Activated CD8-positive, alpha-beta memory T cell treated with anti-CD3 and anti-CD28 coated beads for 24 hours (primary cell): ENCODE data around the gene KIFC3.
"Not testable (repeated sequence)": the region's sequence is repeated elsewhere in the genome, so short reads cannot be mapped to it uniquely, and the experiment has no call there.

Source experiments
- DNase-seq: peaks from one replicate; pipeline ENCODE4 v3.0.0-alpha.2; 2020

The KIFC3 gene

DNA sequence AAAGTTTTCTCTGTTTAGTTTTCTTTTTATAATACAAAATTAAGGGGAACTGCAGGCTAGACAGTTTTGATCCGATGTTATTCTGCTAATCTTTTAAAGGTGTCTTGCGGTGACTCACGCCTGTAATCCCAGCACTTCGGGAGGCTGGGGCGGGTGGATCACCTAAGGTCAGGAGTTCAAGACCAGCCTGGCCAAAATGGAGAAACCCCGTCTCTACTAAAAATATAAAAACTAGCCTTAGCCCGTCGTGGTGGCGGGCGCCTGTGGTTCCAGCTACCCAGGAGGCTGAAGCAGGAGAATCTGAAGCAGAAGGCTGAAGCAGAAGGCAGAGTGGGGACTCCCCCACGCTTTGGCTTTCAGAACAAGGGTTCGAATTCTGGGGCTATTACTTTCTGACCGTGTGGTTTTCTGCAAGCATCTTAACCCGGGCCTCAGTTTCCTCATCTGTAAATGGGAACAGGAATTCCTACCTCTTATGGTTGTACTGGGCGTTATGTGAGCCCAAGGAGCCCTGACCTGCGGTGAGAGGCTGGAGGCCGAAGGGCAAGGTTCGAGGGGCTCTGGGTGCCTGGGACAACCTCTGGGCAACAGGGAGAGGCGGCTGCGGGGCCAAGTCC is 67.9 kb downstream of the KIFC3 start:
- DNase-seq, result no peak

DNA sequence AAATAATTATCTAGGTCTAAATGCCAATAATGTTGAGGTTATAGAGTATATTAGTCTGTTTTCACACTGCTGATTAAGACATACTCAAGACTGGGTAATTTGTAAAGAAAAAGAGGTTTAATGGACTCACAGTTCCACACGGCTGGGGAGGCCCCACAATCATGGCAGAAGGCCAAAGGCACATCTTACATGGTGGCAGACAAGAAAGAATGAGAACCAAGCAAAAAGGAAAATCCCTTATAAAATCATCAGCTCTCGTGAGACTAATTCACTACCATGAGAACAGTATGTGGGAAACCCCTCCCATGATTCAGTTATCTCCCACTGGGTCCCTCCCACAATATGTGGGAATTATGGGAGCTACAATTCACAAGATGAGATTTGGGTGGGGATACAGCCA is 69.6 kb downstream of the KIFC3 start:
- no peak for DNase-seq

DNA sequence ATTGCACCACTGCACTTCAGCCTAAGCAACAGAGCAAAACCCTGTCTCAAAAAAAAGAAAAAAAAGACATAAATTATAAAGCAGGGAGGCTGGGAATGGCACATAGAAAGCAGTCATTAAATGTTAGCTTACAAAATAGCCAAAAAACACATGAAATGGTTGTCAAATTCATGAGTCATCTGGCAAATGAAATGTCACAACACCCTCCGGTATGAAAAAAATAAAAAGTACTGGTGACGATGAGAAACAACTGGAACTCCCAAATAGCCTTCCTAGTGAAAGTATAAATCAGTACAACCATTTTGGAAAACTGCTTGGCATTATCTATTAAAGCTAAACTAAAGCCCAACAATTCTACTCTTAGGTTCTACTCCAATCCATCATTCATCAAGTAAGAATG is 70.3 kb downstream of the KIFC3 start:
- DNase-seq, result no peak

DNA sequence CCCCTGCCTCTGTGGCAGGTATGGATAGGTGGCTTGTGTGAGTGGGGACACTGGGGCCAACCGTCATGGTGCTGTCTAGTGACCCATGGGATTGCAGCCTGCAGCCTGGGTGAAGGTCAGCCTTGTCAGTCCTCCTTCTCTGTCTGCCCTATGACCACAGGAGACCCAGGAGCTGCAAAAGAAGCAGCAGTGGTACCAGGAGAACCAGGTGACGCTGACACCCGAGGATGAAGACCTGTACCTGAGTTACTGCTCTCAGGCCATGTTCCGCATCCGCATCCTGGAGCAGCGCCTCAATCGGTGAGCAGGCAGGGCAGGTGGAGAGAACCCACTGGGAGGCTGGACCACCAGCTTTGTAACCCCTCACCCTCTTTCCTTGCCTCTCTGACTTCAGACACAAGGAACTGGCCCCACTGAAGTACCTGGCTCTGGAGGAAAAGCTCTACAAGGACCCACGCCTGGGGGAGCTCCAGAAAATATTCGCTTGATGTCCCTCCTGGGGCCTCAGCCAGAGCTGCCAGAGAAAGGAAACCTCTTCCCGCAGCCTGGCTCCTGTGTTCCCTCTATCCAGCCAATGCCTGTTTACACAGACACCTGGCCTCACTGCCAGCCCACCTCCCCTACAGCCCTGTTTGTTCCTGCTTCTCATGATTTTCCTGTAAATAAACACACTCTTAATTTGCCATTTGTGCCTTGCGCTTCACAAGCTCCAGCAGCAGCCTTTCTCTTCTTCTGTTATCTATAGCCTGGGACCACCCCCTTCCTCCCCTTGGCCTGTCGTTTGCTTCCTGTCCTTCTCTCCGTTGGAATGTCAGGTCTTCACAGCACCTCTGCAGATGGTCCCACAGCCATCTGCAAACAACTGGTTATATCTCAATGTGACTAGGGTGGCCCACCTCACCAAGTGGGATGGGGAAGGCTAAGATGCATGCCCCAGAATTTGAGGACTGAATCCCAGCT is 71.2 kb downstream of the KIFC3 start:
- DNase-seq, result no peak

DNA sequence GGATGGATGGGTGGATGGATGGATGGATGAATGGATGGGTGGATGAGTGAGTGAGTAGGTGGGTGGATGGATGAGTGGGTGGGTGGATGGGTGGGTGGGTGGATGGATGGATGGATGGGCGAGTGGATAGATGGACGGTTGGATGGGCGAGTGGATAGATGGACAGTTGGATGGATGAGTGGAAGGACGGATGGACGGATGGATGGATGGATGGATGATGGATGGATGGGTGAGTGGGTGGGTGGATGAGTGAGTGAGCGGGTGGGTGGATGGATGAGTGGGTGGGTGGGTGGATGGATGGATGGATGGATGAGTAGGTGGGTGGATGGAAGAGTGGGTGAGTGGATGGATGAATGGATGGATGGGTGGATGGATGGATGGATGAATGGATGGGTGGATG is 72.4 kb downstream of the KIFC3 start:
- DNase-seq, result not testable (repeated sequence)

DNA sequence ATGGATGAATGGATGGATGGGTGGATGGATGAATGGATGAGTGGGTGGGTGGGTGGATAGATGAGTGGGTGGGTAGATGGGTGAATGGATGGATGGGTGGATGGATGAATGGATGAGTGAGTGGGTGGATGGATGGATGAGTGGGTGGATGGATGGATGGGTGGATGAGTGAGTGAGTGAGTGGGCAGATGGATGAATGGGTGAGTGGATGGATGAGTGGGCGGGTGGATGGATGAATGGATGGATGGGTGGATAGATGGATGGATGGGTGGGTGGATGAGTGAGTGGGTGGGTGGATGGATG is 73.2 kb downstream of the KIFC3 start:
- no peak for DNase-seq

DNA sequence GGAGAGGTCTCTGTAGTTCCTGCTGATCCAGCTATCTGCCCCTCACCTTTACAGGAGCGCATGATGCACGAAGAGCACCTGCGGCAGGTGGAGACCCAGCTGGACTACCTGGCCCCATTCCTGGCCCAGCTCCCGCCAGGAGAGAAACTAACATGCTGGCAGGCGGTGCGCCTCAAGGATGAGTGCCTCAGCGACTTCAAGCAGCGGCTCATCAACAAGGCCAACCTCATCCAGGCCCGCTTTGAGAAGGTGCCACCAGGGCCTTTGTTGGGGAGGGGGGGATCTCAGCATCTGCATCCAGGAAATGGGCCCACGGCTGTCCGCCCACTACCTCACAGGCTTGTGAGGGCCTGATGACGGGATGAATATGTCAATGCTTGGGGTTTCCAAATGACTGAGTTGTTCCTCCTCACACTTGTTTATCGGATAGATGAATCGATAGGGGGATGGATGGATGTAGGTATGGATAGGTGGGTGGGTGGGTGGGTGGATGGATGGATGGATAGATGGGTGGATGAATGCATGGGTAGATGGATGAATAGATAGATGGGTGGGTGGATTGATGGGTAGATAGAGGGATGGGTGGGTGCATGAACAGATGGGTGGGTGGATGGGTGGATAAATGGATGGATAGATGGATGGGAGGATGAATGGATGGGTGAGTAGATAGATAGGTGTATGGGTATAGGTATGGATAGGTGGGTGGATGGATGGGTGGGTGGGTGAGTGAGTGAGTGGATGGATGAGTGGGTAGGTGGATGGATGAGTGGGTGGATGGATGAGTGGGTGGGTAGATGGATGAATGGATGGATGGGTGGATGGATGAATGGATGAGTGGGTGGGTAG is 73.7 kb downstream of the KIFC3 start:
- no peak for DNase-seq

DNA sequence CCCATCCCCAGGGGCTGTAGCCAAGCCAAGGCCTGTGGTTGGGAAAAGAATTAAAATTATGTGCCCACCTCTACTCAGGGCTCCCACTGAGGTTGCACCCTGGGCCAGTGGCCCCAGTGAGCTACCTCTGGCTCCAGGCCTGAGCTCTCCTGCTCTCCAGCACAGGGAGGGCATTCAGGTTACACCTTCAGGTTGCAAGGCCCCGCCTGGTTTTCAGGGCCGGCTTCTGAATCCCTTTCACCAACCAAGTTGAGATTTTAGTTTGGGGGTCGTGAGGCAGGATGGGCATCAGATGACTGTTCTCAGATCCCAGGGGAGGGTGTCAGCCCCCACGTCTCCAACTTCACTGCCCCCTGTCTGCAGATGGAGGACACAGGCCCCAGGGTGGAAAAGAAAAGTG is 74.7 kb downstream of the KIFC3 start:
- no peak for DNase-seq

DNA sequence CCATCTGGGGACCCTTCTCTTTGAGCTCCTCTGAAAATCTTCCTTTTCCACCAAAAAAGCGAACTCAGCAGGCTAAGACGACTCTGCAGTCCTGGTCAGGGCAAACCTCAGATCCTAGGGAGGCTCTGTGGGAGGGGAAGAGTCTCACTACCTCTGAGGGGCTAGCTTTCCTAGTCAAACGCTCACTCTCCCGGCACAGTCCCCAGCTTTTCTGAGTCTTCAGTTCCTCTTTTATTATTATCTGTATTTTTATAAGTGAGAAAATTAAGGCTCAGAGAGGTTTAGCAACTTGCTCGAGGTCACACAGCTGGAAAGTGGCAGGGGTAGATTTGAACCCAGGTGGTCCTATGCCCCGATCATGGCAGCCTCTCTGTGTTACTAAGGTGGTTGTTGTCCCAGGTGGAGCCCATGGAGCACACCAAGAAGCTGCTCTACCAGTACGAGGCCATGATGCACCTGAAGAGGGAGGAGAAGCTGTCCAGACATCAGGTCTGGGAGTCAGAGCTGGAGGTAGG is 75.8 kb downstream of the KIFC3 start:
- DNase-seq, result no peak

DNA sequence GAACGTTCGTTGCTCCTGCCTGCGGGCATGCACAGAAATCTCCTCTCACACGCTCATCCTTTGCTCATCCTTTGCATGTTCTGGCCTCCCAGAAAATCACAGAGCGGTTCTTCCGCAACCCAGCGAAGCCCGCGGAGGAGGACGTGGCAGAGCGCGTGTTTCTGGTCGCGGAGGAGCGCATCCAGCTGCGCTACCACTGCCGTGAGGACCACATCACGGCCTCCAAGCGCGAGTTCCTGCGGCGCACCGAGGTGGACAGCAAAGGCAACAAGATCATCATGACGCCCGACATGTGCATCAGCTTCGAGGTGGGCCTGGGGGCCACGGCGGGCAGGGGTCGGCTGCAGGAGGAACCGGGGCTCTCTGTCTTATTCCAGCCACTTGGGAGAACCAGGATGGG is 76.3 kb downstream of the KIFC3 start:
- DNase-seq, result no peak

DNA sequence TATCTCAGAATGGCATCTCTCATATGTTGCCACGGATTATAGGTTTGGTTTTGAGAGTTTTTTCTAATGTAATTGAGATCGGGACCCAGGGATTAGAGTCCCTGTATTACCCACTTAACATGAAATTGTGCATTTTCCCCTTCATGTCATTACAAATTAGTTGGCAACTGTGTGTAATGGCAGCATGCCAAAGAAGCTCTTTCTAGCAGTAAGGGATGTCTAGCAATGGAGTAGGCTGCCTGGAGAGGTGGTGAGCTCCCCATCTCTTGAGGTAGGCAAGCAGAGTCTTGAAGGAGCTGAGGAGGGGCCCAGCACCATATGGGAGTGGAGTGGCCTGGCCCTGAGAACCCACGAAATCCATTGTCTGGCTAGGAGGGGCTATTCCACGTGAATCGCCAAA is 76.7 kb downstream of the KIFC3 start:
- DNase-seq, result no peak

DNA sequence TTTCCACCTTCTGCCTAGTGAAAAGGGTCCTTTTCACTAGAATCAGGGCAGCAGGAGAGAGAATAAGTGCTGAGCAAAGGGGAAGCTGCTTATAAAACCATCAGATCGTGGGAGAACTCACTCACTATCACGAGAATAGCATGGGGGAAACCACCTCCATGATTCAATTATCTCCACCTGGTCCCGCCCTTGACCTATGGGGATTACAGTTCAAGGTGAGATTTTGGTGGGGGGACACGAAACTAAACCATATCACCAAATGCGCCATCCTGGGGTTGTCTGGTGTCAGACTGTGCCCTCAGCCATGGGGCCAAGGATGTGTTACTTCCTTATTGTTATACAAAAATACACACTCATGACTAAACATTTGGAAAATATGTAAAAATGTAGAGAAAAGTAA is 77.1 kb downstream of the KIFC3 start:
- no peak for DNase-seq

DNA sequence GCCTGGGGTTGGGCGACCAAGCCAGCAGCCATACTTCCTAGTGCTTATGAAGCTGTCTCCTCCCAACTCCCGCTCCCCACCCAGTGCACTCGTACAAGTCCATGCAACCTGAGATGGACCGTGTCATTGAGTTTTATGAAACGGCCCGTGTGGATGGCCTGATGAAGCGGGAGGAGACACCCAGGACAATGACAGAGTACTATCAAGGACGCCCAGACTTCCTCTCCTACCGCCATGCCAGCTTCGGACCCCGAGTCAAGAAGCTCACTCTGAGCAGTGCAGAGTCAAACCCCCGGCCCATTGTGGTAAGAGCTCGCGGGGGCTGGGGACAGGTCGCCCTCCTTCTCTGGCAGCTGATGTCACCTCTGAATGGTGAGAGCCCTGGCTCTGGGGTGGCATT is 77.8 kb downstream of the KIFC3 start:
- DNase-seq, result no peak

DNA sequence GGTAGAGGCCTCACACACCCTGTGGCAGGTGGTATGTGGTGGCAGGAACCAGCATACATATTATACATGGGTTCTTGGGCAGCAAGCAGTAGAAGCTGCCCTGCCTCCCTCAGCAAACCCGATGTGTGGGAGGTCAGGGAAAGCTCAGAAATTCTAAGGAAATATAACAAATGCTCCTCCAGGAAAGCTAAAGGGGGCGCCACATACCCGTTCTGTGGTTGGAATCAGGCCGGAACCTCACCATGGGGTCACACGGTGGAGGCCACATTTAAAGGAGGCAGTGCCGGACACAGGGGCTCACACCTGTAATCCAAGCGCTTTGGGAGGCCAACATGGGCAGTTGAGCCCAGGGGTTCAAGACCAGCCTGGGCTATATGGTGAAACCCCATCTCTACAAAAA is 79.1 kb downstream of the KIFC3 start:
- DNase-seq, result no peak

DNA sequence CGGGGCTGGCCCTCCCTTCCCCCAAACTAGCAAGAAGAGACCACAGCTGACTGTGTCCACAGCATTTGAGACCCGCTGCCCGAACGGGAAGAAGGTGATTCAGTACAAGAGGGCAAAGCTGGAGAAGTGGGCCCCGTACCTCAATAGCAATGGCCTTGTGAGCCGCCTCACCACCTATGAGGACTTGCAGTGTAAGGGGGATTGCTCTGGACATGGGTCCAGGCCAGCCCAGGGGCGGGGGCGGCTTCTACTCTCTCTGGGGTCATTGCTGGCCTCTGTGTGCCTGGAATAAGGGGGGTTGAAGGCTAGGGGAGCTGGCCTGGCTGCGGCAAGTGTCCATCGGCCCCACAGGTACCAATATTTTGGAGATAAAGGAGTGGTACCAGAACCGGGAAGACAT is 79.6 kb downstream of the KIFC3 start:
- no peak for DNase-seq

DNA sequence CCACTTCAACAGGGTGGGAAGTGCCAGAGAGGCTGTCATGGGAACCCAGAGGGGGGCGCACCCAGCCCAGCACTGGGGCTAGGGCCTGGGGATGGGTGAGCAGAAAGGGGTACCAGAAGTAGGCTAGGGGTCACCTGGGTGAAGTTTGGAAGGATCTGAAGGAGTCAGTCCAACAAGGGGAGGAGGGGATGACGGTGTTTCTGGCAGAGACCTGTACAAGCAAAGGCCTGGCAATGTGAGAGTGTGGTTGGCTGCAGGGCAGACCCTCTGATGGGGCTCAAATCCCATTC is 80.1 kb downstream of the KIFC3 start:
- no peak for DNase-seq

DNA sequence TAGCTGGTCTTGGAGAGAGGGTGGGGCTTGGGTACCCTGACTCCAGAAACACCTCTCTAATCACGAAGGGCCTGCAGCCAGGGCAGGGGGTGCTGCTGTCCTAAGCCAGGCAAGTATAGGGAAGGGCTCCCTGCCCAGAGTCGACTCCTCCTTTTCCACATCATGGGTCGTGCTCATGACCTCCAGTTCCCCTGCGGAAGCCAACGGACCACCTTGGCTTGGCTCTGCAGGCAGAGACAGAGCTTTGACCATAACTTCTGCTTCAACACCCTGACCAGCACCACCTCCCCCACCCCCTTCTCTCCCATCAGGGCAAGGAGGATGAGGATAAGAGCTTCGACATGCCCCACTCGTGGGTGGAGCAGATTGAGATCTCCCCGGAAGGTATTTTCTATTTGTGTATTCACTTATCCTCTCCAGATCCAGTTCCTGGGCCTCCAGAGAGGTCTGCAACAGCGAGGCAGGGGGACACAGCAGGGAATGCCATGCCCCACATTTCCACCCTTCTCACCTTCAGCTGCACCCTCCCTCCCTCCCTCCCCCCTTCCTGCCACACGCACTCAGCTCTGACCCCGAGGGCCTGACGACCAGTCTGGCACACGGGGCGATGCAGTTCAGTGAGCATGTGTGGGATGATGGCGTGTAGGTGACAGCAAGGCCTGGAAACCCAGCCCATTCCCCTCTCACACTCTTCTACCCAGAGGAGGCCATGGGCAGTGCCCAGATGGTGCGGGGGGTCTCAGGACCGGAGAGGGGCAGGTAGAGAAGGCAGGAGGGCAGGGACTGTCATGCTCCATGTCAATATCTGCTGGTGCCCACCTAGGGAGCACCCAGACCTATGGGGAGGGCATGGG is 80.7 kb downstream of the KIFC3 start:
- DNase-seq, result no peak

DNA sequence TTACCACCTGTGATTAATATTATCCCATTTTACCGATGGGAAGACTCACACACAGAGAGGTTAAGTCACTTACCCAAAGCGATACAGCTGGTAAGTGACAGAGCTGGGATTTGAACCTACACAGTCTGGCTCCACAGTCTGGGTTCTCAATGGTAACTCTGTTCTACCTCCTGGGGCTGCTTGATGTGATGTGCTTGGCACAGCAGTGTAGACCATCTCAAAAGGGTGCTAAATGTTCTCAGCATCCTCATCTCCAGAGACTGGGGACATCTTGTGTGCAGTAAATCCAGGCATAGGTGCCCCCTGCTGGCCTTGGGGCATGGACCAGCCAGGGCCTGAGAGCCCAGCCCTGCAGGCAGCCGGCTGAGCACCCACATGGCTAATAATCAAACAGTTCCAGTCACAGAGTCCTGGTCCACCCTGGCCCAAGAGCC is 82.1 kb downstream of the KIFC3 start:
- DNase-seq, result peak; percentile 76

DNA sequence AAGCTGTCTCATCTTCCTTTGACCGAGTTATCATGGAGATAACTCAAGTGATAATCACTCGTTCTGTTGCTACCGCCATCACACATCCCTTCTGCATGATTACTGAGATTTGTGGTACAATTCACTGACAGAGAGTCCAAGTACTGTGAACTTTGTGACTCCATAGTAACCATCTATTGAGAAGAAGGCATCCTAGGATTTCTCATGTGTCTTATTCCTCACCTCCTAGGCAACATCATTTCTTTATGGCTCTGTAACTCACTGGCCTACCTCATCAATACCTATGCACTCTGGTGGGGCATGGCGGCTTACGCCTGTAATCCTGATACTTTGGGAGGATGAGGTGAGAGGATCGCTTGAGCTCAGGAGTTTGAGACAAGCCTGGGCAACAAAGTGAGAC is 88.2 kb downstream of the KIFC3 start:
- DNase-seq, result no peak

DNA sequence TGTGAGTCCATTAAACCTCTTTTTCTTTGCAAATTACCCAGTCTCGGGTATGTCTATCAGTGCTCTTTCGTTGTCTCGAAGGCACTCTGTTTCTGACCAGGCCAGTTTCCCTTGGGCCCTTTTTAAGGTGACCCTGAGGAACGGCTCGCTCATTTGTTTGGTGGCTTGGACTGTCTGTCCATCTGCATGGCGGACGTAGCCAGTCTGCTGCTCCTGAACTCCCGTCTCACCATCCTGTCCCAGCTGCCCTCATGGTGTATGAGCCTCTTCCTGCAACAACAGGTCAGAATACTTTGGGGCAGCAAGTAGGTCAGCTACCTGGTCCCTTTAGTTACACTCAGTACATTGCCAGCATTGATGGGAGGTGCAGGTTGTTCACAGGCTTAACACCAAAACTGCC is 88.7 kb downstream of the KIFC3 start:
- no peak for DNase-seq

DNA sequence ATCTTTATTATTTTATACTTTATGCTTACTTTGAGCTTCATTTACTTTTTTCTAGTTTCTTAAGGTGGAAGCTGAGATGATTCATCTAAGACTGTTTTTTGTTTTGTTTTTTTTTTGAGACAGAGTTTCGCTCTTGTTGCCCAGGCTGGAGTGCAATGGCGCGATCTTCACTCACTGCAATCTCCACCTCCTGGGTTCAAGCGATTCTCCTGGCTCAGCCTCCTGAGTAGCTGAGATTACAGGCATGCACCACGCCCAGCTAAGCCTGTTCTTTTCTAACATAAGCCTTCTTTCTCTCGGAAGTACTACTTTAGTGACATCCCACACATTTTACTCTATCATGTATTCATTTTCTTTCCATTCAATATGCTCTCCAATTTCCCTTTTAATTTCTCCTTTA is 89.7 kb downstream of the KIFC3 start:
- DNase-seq, result not testable (repeated sequence)

DNA sequence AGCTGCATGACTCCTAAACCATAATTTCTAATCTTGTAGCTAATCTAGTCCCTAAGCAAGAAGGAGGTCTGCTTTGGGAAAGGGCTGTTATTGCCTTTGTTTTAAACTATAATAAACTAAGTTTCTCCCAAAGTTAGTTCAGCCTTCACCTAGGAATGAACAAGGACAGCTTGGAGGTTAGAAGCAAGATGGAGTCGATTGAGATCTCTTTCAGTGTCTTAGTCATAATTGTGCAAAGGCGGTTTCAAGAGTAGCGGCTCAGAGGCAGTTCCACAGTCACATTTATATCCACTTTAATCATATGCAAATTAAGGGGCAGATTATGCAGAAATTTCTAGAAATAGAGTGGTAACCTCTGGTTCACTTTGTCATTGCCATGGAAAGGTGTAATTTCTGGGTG is 90.3 kb downstream of the KIFC3 start:
- no peak for DNase-seq

DNA sequence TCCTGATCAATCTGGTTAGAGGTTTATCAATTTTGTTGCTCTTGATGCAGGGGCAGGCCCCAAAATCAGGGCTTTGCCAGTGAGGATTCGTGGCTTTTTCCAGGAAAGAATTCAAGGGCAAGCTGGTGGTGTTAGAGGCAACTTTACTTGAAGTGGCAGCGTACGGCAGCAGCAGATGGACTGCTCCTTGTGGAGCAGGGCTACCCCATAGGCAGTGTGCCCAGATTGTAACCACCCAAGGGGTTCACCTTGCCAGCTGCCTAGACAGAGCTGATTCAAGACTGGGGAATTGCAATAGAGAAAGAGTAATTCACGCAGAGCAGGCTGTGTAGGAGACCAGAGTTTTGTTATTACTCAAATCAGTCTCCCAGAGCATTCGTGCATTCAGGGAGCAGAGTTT is 90.9 kb downstream of the KIFC3 start:
- DNase-seq, result no peak
